Measurements from ENCODE around the gene RHBDD1. TPM values are rescaled to one million over a fixed set of nuclear protein-coding genes. Genes with fewer than 3 reads are reported as not detected.

RHBDD1 gene
- total and polyA plus RNA-seq, 2 donors from 2014 or later = 8.3 to 49.9 TPM

GRCh38 chr2:226797989-226798421 is 37.8 kb upstream of the RHBDD1 start:
- TF ChIP-seq CTCF (IDR thresholded peaks at IDR 0.05; ENCODE audit: borderline replicate concordance, extremely low read depth, insufficient read depth) = no peak
- no peaks in the 10 kb centered on the region for H3K9me3 ChIP-seq (ENCODE audit: control insufficient read depth in 2 of 3, insufficient read depth in 1 of 3, low read length in 3 of 3)
- peak overlapping the region in 2 of 3 donors; percentile 27 to 80 for H3K9ac ChIP-seq (ENCODE audit: low read length in 3 of 3)
- intact Hi-C loops (cut with DNase I) = loop anchor here (10.0 kb wide), 1 partner anchor 143 kb away; no protein-coding TSS in a partner anchor
- peaks cover 0 to 26% (median 10%) of the 10 kb centered on the region in 3 donors for H3K4me1 ChIP-seq (ENCODE audit: control insufficient read depth in 2 of 3, insufficient read depth in 2 of 3, low read depth in 1 of 3, low read length in 3 of 3)
- peak overlapping the region; percentile 26 to 93 for H3K27ac ChIP-seq (ENCODE audit: low read depth in 2 of 2, low read length in 2 of 2)
- DNase-seq = peak in 2 of 5 donors; percentile 59 to 77
- no peaks in the 10 kb centered on the region for H3K36me3 ChIP-seq (ENCODE audit: control insufficient read depth in 2 of 3, insufficient read depth in 3 of 3, low read length in 3 of 3)
- FAIRE-seq = no peak
- no peaks in the 10 kb centered on the region for H3K27me3 ChIP-seq (ENCODE audit: control insufficient read depth, insufficient read depth, low read length)
- H3K4me3 ChIP-seq (ENCODE audit: low read length in 3 of 3) = peak overlapping the region; percentile 44 to 78 (median 76)

- Histone ChIP-seq H3K36me3 (ENCODE audit: control insufficient read depth in 2 of 3, insufficient read depth in 3 of 3, low read length in 3 of 3) (no peaks in the 10 kb centered on the region), H3K9me3 (ENCODE audit: control insufficient read depth in 2 of 3, insufficient read depth in 1 of 3, low read length in 3 of 3) (no peaks in the 10 kb centered on the region), H3K27ac (ENCODE audit: low read depth in 2 of 2, low read length in 2 of 2) (peak overlapping the region; percentile 88 to 93), H3K27me3 (ENCODE audit: control insufficient read depth, insufficient read depth, low read length) (no peaks in the 10 kb centered on the region), H3K4me3 (ENCODE audit: low read length in 3 of 3) (peak overlapping the region; percentile 62 to 78 (median 76)), H3K4me1 (ENCODE audit: control insufficient read depth in 2 of 3, insufficient read depth in 2 of 3, low read depth in 1 of 3, low read length in 3 of 3) (peaks cover 0 to 26% (median 10%) of the 10 kb centered on the region in 3 donors), H3K9ac (ENCODE audit: low read length in 3 of 3) (peak overlapping the region; percentile 27 to 80 (median 41))
- intact Hi-C loops (cut with DNase I) = loop anchor here (10.0 kb wide), 1 partner anchor 144 kb away; no protein-coding TSS in a partner anchor
- FAIRE-seq (no peak), DNase-seq (peak; percentile 72 to 85 (median 83))
- peak; percentile 17 for TF ChIP-seq CTCF (IDR thresholded peaks at IDR 0.05; ENCODE audit: borderline replicate concordance, extremely low read depth, insufficient read depth)
Measured at GRCh38 chr2:226798422-226799210, 37.2 kb upstream of the RHBDD1 start.

GRCh38 chr2:226799211-226799975 is 36.5 kb upstream of the RHBDD1 start, which contains the start of gene IRS1:
TSS of gene IRS1 (minus strand) at chr2:226799820. CDS start at chr2:226798738, 1,082 bp downstream.
- FAIRE-seq (no peak), DNase-seq (peak; percentile 87 to 93 (median 90))
- Histone ChIP-seq H3K4me1 (ENCODE audit: control insufficient read depth in 2 of 3, insufficient read depth in 2 of 3, low read depth in 1 of 3, low read length in 3 of 3) (peaks cover 0 to 22% (median 10%) of the 10 kb centered on the region in 3 donors), H3K36me3 (ENCODE audit: control insufficient read depth in 2 of 3, insufficient read depth in 3 of 3, low read length in 3 of 3) (no peaks in the 10 kb centered on the region), H3K9me3 (ENCODE audit: control insufficient read depth in 2 of 3, insufficient read depth in 1 of 3, low read length in 3 of 3) (no peaks in the 10 kb centered on the region), H3K27me3 (ENCODE audit: control insufficient read depth, insufficient read depth, low read length) (no peaks in the 10 kb centered on the region), H3K27ac (ENCODE audit: low read depth in 2 of 2, low read length in 2 of 2) (peak within 1 kb of the TSS; percentile 88 to 93), H3K4me3 (ENCODE audit: low read length in 3 of 3) (peak within 1 kb of the TSS; percentile 62 to 78 (median 76)), H3K9ac (ENCODE audit: low read length in 3 of 3) (peak within 1 kb of the TSS; percentile 19 to 94 (median 41))
- intact Hi-C loops (cut with DNase I) = loop anchor here (10.0 kb wide), 1 partner anchor 145 kb away; no protein-coding TSS in a partner anchor
- TF ChIP-seq CTCF (IDR thresholded peaks at IDR 0.05; ENCODE audit: borderline replicate concordance, extremely low read depth, insufficient read depth) = peak; percentile 54

Measured in kidney (tissue), 14 donors.